ENCODE data around the gene HOXC10. TPM values are rescaled to one million over a fixed set of nuclear protein-coding genes. Genes with fewer than 3 reads are reported as not detected.

The HOXC10 gene
- polyA plus RNA-seq, 3 donors, result 63.5 to 68.8 (median 64.5) TPM

DNA sequence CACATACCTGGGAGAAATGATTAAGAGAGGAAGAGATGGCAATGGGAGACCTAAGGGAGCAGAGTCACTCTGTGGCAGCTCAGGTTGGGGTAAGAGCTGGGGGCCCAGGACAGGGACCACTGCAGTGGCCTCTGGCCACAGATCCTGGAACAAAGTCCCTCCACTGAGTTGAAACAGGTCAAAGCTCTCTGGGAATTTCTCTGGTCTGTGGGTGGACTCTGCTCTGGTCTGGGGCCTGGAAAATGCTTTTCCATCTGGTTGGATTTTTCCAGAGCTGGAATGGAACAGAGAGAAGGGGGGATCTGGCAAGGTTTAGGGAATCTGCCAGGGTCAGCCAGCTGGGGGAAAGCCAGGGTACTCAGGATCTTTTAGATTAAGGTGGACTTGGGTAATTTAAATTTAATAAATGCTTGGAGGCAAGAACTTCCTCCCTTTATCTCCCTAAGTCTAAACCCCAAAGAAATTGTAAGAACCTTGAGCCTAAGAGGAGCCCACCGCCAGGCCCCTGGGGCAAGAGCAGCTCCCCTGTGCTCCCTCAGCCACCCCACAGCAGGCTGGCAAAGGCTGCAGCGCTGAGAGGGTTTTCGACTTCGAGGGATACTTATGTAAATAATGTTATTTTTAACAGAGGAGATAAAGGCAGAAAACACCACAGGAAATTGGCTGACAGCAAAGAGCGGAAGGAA lies 3.7 kb downstream of the HOXC10 start:
- DNase-seq (ENCODE audit: low read depth in 3 of 3, low spot score in 2 of 3), result no peak

DNA sequence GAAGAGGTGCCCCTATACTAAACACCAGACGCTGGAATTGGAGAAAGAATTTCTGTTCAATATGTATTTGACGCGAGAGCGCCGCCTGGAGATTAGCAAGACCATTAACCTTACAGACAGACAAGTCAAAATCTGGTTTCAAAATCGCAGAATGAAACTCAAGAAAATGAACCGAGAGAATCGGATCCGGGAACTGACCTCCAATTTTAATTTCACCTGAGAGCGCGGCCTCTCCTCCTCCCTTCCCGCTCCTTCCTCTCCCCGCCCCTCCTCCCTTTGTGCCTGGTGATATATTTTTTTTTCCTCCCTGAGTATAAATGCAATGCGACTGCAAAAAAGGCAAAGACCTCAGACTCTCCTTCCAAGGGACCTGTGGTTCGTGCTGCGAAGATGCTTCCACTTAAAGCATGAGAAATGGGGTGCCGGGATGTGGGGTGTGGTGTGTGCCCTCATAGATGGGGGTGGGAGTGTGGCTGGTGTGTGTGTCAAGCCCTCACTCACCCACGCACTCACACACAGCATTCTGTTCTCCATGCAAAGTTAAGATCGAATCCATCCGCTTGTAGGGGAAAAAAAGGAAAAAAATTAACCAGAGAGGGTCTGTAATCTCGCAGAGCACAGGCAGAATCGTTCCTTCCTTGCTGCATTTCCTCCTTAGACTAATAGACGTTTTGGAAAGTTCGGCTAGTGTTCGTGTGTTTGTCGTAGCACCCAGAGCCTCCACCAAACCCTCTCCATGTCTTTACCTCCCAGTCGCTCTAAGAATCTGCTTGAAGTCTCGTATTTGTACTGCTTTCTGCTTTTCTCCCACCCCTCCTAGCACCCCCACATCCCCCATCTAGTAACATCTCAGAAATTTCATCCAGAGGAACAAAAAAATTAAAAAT lies 4.5 kb downstream of the HOXC10 start:
- DNase-seq (ENCODE audit: low read depth in 3 of 3, low spot score in 2 of 3), result no peak

DNA sequence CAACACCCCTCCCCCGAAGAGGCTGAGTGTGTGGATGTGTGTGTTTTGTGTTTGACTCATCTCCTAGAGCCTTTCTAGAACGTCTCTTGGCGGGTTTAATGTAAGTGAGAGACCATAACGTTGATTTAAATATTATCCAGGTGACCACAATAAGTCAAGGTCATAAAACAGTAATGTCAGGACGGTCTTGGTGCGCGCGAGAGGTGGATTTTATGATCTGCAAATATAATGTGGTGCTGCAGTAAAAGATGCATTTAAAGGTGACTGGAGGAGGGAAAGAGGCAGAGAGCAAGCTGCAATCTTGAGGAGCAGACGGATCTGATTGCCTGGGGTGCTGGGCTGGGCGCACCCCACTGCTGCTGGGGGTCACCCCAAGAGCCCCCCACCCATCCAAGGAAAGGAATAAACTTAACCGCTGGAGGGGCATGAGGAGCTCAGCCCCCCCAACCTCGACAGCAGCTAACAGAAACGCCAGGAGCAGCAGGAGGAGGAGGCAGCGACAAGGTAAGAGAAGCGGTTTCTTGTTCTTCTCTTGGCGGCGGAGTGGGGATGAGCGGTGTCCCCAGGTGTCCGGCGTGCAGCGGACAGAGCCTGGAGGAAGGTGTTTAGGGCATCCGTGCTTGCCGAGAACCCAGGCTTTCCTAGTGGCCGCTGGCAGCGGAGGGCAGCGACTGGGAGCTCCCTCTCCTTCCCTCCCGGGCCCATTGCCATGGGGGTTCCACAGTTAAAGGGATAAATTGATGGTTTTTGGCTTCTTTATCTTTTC lies 5.5 kb downstream of the HOXC10 start:
- no peak for DNase-seq (ENCODE audit: low read depth in 3 of 3, low spot score in 2 of 3)

DNA sequence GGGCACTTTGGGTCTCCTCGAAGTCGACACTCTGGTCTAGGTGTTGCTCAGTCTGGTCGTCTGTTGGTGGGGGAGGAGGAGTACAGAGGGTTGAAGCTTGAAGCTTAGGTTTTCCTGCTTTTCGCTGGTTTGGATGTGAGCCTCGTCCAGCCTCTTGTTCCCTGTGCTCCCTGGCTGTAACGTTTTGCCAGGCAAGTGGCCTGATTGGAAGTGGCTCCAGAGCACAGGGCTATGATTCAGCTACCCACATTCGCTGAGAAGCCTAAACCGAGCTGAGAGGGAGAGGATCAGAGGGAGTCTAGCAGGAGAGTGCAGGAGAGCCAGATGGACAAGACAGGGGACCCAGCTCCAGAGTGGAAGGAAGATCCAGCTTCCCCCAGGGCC lies 6.1 kb downstream of the HOXC10 start:
- DNase-seq (ENCODE audit: low read depth in 3 of 3, low spot score in 2 of 3), result no peak

DNA sequence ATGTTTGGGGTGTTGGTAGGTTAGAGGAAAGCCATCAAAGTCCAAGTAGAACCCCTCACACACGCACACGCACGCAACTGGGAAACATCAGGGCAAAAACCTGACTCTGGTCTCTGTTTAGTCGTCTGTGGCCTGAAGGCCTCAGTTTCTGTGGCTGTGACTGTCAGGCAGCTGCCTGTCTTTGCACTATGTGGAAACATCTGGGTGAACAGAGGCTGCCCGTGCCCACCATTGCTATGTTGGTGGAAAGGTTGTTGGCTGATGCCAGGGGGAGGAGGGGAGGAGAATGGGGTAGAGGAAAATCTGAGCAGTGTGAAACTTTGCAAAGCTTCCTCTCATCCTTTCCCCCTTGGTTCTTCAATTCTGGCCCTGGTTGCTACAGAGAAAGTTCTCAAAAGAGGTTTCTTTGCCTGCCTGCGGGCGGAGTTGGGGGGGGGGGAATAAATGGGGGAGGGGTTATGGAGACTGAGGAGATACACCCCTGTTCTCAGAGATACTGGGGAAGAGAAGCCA lies 7.5 kb downstream of the HOXC10 start:
- no peak for DNase-seq (ENCODE audit: low read depth in 3 of 3, low spot score in 2 of 3)

DNA sequence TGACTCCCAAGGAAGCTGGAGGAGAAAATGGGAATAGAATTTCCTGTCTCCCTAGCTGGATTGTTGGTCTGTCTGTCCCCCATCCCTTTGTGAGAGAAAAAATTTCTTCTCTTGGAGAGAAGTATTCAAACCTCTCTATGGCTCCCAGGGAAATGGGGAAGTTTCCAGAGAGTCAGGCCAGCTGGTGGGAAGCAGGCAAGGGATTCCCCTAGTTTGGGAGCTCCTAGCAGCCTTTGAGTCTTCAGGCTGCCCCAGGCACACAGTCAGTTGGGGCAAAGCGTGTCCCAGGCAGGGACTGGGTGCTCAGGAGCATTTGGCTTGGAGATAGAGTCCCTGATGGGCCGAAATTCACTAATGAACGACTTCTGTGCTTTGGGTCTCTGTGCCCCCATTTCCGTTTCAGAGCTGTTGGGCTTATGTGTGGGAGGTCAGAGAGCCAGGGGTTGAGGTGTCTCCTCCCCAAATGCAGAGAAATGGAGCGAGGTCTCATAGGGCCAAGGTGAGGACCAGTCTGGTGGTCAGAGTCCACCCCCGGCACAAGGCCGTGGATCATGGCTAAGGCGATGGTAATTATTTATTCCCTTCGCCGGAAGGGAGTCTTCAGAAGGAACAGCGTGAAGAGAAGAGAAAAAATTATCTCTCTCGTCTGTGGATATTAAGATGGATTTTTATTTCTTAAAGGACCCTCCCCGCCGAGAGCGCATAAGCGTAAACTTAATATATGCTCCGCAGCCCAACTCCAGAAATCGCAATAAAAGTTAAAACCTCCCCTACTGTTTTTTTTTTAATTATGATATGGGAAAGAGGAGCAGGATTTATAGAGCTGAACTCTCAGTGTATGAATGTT lies 8.4 kb downstream of the HOXC10 start:
- DNase-seq (ENCODE audit: low read depth in 3 of 3, low spot score in 2 of 3), result no peak

DNA sequence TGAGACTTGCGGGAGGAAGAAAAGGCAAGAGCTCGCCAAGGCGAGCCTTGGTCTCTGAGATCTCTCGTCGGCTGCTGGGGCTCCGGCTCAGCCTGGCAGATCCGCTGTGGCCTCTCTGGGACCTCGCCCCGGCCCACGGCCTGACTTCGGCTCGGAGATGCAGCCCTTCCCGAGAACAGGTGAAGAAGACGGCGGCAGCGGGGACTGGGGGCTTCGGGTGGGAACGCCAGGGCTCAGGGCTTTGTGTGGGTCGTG lies 9.0 kb downstream of the HOXC10 start:
- DNase-seq (ENCODE audit: low read depth in 3 of 3, low spot score in 2 of 3), result no peak

DNA sequence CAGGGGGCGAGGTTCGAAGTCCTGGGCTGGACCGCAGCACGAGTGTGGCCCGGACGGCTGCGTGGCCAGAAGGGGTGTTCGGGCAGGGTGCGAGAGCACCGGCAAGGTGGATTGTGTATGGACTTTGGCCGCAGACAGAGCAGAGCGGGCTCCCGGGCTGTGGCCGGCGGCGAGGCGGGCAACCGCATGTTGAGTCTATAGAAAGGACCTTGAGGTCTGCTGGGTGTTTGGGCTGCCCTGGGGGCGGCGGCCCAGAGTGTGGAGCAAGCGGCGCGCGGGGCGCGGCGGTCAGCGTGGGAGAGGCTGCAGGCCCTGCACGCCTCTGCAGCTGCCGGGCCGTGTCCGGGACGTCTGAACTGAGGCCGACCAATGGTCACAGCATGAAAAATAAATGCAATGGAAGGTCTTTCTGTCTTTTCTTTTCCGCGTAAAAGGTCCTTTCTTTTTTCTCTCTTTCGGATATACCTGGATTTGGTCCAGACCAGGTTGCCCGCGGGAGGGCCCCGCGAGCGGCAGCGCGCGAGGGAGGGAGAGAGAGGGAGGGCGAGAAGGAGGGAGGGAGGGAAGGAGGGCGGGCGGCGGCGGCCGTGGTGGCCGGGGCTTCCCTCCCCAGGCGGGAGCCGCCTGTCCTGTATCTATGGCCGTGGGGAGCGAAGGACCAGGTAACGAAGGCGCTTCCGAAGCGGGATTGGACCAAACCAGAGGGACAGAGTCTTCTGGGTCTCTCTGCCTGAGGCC lies 9.5 kb downstream of the HOXC10 start:
- no peak for DNase-seq (ENCODE audit: low read depth in 3 of 3, low spot score in 2 of 3)

DNA sequence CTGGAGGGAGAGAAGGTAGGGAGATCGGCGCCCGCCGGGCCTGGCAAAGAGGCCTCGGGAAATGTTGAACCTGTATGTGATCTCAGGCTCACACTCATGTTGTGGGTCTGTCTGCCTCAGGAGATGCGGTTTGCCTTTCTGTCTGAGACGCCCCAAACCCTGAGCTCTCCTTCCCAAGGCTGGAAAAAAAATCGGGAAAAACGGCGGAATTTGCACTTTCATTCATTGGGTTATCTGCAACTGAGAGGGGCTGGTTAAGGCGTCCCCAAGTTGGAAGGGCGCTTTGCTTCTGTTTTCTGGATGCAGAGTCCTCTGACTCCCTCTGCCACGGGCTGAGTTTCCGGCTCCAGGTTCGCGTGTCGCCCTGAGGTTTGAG lies 10.0 kb downstream of the HOXC10 start:
- no peak for DNase-seq (ENCODE audit: low read depth in 3 of 3, low spot score in 2 of 3)

DNA sequence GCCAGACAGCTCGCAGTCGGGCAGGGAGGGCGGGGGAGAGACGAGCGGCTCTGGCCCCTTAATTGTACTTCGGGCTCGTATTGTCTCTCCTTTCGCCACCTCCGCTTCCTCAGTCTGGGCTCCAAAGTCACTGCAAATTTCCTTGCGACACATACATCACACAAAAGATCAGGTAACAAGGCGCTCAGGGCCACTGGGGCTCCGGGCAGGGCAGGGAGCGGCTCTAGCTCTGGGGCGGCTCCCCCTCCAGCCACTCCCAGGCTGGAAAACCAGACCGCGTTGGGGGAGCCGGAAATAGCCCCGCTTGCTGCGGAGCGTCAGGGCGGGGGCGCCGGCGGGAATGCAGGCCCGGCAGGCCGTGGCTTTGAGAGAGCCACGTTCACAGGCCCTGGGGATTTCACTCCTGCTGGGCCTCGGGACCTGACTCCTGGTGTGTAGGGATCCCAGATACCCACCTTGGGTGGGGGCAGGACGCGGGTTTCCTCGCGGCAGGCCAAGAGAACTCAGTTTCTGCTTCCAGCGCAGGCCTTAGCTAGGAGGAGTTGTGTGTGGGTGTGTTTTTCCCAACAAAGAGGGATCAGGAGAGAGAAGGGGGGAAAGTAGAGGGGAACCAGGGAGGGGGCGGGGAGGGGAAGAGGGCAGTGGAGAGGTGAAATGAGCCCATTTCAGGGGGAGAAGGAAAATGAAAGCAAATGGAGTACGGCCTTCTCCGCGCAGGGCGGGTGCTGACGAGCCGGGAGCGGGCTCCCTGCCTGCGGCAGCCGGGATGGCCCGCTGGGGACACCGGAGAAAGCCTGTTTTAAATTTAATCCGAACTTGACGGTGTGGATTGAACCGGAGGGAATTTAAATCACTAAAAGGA lies 10.7 kb downstream of the HOXC10 start:
- no peak for DNase-seq (ENCODE audit: low read depth in 3 of 3, low spot score in 2 of 3)

DNA sequence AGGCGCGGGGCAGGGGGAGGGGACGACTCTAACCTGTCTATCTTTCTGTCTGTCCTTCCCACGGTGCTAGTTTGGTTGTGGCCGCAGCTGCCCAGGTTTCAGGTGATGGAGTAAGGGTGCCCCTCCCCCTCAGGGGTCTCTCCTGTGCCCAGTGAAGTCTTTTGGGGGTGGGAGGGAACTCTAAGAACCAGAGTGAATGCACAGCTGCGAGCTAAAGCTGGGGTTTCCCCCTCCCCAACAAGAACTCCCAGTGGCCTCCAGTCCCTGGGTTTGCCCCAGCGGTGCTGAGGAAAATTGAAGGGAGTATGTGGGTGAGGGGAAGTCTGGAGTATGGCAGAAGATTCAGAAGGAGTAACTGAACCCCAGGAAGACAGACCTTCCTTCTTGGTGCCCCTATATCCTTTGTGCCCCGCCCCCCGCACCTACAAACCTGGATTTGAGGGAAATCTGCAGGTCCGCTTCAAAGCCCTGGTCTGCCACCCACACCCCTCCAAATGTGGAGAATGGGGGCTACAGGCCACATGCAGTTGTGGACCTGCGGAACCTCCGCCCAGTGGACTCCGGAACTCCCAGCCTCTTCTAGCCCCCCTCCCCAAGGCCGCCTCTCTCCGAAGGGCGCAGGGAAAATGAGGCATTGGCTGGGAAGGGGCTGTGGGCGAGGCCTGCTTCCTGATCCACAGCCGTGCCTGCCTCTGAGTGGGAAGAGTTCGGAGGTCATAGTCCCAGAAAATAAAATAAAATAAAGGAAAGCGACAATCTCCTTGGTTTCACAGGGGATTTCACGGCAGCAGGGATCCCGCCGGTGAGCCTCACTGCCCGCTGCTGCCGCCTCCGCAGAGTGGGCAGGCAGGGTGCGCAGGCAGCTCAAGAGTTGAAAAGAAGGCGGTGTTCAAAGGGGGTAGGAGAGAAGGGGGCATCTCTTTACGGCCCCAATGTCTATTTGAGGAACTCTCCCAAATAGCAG lies 11.6 kb downstream of the HOXC10 start:
- no peak for DNase-seq (ENCODE audit: low read depth in 3 of 3, low spot score in 2 of 3)

DNA sequence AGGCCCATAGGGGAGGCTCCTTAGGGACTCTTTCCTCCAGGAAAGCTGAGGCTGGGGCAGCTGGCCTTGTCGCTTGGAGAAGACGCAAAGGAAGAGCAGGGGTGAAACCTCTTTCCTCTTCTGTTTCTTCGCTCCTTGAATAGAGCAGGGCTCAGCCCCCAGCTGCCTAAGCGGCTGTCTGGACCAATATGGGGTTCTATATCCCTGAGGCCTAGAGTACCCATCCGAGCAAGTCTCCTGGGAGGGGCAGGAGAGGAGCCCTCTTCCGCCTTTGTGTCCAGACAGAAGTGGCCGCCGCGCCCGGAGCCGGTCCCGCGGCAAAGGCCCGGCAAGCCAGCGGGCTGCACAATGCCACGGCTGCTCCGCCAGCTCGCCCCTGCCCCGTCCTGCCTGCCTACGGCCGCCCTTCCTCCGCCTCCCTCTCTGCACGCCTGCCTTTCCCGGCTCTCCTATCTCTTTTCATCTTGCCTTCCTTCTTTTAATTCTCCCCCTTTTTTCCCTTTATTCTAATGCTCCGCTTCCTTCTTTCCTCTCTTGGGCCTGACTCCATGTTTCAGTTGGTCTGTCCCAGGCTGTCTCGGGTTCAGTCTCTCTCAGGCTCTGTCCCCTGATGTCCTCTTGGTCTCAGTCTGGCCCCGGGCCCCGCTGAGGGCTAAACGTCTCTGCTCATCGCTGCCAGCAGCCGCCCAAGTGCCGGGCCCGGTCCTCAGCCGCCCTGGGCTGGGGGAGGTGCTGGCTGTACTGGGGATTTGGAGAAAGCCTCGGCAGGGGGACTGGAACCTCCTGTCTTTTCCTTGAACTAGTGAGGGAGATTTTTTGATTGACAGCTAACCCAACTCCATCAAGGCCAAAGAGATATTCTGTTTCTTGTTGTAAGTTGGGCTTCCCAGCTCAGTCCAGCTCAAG lies 12.5 kb downstream of the HOXC10 start:
- no peak for DNase-seq (ENCODE audit: low read depth in 3 of 3, low spot score in 2 of 3)

DNA sequence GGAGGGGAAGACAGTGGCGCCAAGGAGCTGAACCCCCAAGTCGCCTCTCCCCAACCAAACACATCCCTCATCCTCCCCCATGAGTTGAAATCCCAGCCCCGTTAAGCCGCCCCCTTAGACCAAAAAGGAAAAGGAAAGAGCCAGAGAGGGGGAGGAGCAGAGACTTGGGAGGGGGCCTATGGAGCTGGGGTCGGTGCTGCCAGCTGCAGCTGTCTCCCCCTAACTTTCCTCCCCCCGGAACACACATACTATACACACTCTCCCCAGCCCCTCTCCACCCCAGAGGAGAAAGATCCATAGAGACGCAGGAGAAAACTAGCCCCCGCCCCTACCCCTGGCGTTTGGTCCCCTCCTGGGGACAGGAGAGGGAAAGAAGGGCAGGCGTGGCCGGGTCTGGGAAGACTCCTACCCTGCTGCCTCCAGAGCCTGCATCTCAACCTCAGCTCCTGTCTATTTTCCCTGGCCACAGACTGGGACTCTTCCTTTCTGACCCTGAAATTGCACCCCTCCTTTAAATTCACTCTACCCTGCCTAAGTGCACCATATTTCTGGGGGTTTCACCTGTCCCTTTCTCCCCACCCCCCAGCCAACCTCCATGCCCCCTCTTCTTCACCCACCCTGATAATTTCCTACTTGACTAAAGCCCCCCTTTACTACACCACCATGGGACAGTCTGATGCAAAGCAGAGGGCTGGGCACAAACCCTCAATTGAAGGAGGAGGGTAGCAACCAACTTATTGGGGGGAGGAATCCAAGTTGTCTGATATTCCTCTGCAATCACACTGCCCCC lies 13.4 kb downstream of the HOXC10 start:
- DNase-seq (ENCODE audit: low read depth in 3 of 3, low spot score in 2 of 3), result no peak

DNA sequence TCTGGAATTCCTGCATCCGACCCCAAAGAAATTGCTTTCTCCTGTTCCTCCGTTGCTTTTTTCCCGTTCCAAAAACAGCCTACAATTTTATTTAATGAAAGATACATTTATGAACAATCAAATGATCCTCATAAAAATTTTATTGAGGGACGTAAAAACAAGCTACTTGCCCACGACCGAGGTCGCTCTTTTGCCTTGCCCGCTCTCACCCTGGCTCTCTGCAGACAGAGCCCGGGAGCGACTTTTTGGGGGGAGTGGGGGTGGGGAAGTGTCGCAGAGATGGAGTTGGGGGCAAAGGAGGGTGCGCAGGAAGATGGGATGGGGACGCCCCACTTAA lies 13.9 kb downstream of the HOXC10 start:
- no peak for DNase-seq (ENCODE audit: low read depth in 3 of 3, low spot score in 2 of 3)

DNA sequence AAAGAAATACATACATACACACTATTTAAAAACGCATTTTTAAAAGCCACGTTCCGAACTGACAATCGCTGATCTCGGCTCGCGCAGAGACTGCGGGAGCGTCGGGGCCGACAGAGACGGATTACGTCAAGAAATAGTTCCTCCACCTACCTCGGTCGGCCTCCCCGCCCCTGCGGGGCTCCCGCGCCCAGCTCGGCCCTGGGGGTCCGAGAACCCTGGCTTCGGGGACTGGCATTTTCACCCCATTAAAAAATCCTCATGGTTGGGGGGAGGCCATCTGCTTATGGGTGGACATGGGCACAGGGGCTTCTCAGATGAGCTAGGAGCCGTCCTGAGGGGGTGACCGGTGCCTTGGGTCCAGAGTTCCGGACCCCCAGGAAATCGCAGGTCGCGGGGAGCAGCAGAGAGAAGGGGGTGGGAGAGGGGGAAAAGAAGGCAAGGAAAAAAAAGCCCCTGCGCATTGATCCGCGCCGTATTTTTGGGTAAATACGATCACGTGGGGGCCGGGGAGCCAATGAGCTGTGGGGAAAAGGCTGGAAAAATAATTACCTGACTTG lies 14.7 kb downstream of the HOXC10 start:
- no peak for DNase-seq (ENCODE audit: low read depth in 3 of 3, low spot score in 2 of 3)
